Cardiac septum (tissue), 1 donor: ENCODE measurements around the gene CCDC112. TPM values are rescaled to one million over a fixed set of nuclear protein-coding genes. Genes with fewer than 3 reads are reported as not detected.

Source experiments
- DNase-seq: peaks from one replicate; pipeline ENCODE4 v3.0.0-alpha.2; 2020; ENCODE audit warnings: low spot score
- intact Hi-C: fragments of 100-400 bp; cut with DNase I; formaldehyde crosslinking; loops from one replicate; pipeline ENCODE4 v1.14.0; 2022
- total RNA-seq: library from RNA; stranded (reverse); fragmentation: NEBNext Ultra II Directional; extraction: Animal tissue kit (Norgen Biotek cat#: 25700); gene quantifications from one replicate; pipeline ENCODE4 v1.2.1, GENCODE V29; 2021
- donor health status: DM: no; HTN: no; CAD: no.

The CCDC112 gene
- total RNA-seq, 1 donor from 2014 or later = 5.9 TPM

DNA sequence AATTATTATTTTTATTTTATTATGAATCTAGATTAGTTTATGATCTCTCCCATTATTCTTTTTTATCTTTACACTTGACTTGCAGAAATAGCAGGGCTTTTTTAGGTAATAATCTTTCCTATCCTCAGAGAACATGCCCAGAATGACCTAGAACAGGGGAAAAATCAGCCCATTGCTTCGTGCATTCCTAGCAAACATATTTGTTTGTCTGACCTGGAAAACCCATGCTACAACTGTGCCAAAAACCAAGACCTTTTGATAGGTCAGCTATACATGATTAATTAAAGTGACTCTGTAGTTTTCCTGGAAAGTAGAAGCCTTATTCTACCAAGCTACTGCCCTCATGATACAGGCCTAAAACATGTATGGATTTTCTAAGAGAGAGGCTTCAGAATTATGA, 24.1 kb upstream of the CCDC112 start:
- no peak for DNase-seq
- intact Hi-C loops = no loop called here

DNA sequence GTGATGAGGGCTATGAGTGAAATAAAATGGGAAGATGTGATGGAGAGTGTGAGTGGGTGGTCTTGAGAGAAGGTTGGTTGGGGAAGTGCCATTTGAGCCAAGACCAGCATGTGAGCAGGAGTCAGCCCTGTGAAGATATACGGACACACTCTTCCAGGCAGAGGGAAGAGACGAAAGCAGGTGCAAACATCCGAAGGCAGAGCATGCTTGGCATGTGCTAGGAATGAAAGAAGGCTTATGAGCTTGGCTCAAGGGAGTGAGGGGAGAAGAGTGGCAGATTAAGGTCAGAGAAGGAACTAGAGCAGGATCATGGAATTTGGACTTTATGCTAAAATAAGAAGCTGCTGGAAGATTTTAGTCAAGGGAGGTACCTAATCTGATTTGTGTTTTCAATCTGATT, 23.6 kb upstream of the CCDC112 start:
- intact Hi-C loops = no loop called here
- DNase-seq = no peak

DNA sequence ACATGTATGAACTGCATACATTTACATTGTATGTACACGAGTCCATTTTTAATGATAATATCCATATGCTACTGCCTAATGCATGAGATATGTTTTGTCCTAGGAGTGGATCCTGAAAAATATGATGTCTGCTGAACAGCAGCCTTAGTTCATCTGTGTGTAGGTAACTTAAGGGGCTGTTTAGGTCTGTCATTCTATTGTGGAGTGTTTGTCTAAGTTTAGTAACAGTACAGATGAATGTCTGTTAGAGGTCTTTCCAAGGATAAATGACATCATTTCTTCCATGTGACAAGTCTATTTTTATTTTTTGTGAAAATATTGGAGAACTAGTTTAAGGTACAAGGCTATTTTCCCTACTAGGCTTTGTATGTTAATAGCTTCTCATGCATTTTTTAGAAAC, 22.6 kb upstream of the CCDC112 start:
- DNase-seq = no peak
- intact Hi-C loops = no loop called here

DNA sequence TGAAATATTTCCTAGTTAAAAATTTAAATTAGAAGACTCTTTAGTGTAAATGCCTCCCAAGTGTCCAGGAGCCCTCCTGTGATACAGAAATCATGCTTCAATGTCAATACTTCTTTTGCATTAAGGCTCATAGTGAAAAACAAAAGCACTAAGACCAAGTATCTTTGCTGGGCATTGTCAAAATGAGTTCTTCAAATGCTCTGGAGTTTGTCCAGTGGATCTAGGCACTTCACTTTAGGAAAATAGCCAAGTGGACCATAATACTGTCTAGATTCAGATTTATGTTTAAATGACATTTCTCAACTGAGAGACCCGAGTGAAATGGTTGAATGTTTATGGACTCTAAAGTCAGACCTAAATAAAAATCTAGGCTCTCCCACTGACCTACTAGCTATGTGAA, 21.3 kb upstream of the CCDC112 start:
- intact Hi-C loops = no loop called here

DNA sequence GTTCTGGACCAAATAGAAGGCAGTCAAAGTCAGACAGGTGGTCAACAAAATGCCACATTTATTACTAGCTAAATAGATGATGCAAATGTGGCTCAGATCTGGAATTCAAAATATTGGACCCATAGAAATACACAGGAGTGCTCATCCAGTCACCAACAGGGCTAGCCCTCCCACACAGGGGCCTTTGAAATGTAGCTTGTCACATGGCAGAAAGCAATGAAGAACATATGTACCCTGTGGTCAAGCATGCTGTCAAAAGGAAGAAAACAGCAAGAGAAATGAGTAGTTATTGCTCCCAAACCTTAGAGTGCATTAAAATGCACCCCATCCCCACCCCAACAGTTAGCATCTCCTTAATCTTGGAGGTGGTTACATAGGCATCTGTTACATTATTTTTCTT, 20.9 kb upstream of the CCDC112 start:
- intact Hi-C loops = no loop called here
- no peak for DNase-seq

More for the DNA sequence above, 21.3 kb upstream of the CCDC112 start:
- no peak for DNase-seq

DNA sequence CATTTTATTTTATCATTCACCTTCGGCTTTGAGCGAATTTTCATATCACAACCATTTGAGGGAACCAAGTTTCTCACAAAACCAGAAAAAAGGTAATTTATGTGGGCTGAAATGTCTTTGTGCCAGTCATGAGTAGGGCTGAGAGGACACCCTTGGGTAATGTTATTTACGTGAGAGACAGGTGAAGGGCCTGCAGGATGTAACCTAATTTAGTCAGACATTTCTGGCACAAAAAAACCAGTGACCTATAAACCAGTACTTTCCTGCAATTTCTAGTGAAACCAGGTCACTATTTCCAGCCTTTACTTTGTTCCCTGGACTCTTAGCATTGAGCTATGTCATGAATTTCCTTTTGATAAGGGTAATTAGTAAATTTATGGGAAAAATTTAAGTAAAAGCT, 17.2 kb upstream of the CCDC112 start:
- intact Hi-C loops = loop anchor here (5.0 kb wide), 1 partner anchor 64 kb away; no protein-coding TSS in a partner anchor
- no peak for DNase-seq

DNA sequence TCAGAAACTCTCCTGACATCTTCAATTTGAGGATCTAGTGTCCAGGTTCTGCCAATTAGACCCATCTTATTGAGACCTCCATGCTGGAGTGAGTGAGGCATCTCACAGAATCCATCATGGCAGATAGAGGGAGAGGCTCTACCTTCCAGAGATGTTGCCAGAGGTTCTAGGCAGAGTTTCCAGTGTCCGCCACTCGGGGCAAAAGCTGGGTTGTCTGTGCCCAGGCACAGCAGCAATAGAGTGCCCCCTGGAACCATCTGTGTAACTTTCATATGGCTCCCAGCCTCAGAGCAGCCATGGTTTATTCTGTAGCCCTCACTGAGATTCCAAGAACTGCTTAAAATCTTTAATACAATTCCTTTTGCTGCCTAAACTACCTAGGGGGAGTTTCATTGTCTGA, 16.6 kb upstream of the CCDC112 start:
- intact Hi-C loops = loop anchor here (5.0 kb wide), 1 partner anchor 64 kb away; no protein-coding TSS in a partner anchor
- no peak for DNase-seq

DNA sequence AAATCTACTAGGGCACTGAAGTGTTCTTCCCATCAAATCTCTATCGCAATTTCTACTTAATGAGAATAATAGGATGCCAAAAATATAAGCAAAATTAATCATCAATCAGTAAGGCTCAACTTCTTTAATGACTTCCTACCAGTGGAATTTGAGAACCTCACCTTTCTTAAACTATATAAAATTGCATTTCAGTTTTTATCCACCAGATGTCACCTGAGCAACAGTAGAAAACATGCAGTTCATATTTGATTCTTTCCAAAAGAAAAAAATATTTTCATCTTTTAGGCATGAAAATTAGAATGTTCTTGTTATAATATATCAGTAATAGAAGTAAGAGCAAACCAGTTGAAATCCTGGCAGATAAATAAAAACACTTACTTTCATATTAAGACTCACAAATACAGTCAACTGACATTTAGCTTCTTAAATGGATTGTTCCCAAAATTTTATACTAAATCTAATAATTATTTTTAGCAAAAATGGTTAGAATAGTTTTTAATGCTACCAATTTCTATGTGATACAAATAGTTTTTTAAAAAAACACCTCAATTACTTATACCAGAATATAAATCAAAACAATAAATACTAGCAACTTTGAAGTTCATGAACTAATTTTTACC, 13.4 kb upstream of the CCDC112 start:
- intact Hi-C loops = loop anchor here (2.0 to 5.0 kb wide), 2 partner anchors 67 to 279 kb away; no protein-coding TSS in a partner anchor
- no peak for DNase-seq

DNA sequence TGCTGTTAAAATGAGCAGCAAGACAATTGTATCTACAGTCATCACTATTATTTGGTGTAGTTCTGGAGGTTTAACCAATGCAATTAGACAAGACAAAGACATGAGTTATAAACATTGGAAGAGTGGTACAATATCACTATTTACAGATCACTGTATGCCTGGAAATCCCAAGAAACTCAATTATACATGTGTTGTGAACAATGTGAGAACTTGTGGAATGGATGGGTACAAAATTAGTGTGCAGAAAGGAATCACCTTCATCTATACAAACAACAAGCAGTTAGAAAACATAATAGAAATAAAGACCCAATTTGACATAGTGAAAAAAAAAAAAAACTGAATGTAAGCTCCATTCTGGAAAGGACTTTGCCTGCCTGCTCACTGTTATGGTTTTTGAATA, 12.4 kb upstream of the CCDC112 start:
- DNase-seq = no peak
- intact Hi-C loops = loop anchor here (2.0 kb wide), 1 partner anchor 280 kb away; no protein-coding TSS in a partner anchor

DNA sequence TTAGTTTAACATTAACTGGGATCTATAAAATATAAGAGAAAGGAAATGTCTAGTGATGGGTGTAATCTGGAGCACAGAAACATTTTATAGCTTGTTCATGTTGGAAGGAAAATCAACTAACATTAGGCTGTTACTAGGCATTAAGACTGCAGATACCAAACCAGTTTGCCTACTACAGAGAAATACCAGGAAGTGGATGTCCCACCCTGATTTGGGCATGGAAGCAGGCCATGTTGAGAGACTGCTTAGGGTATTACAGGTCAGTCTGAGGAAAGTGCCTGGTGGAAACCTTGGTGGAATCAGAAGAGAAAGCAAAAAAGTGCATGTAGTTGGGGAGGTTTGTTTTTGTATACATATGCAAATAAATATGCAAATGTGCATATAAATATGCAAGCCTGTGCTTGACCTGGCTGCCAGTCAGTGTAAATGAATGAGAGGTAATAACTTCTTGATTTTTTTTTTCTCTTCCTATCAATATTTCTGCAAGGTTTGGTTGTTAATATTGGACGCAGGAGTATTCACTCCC, 9.6 kb upstream of the CCDC112 start:
- no peak for DNase-seq
- intact Hi-C loops = no loop called here

DNA sequence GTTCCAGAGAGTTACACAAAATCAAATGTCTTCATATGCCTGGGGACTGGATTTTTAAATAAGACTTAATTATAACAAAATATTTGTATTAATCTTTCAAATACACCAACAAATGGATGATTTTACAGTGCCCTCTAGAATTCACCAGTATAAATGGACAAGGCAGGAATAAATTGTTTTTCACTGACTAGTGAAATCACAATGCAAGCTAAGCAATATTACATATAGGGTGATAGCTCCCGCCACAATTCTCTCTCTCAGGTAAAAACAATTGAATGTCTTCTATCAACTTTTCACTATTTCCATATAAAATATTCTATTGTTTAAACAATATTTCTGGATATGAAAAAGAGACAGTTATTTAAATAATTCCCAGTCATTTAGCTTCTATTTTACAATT, 8.0 kb upstream of the CCDC112 start:
- DNase-seq = no peak
- intact Hi-C loops = no loop called here

DNA sequence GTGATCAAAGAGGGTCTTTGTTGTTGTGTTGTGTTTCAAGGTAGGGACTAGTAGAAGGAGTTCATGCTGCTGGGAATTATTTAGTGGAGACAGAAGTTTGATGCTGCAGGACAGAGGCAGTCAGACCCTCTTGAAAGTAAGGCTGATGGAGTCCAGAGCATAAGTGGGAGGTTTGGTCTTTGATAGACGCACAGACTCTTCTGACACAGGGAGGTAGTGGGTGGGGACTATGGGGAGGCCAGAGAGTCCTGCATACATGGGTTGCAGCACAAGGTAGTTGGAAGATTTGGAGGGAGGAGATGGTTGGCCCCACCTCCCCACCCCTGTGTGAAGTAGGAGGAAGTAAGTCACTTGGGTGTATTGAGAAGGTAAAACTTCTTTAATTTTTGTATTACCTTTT, 2.4 kb upstream of the CCDC112 start:
- intact Hi-C loops = loop anchor here (5.0 kb wide), 1 partner anchor 543 kb away; the partner anchor contains the start of genes AP3S1 and ATG12
- DNase-seq = no peak

DNA sequence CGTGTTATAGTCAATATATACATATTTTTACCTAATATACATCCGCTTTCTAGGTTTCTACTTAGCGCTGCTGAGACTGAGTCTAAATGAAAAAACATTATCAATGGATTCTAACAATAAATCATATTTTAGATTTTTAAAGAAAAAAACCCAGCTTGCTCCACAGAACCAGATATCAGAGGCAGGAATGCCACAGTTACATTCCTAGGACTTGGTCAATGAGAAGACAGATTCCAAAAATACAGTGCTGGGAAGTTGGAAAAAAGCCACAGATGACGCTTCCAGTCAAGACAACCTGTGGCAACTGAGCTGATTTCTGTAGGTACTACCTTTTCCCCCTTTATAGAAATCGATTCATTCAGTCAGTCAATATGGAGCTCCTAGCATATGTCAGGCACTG, 577 bp upstream of the CCDC112 start:
- intact Hi-C loops = loop anchor here (5.0 kb wide), 1 partner anchor 545 kb away; the partner anchor contains the start of genes AP3S1 and ATG12
- DNase-seq = no peak

DNA sequence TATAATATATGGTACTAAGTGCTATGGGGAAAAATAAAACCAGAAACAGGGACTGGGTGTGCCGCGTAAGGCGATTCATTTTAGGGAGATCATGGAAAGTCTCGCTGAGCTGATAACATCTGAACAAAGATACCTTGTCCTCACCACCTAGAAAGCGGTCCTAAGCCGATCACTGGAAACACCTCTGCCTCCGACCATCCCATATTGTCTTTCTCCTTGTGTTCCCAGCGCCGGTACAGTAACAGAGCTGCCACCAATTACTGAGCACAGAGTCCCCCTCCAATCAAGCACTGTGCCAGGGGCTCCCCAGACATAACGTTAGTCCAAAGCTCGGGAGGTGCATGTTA, 704 bp downstream of the CCDC112 start:
- no peak for DNase-seq
- intact Hi-C loops = loop anchor here (5.0 kb wide), 1 partner anchor 547 kb away; the partner anchor contains the start of genes AP3S1 and ATG12

DNA sequence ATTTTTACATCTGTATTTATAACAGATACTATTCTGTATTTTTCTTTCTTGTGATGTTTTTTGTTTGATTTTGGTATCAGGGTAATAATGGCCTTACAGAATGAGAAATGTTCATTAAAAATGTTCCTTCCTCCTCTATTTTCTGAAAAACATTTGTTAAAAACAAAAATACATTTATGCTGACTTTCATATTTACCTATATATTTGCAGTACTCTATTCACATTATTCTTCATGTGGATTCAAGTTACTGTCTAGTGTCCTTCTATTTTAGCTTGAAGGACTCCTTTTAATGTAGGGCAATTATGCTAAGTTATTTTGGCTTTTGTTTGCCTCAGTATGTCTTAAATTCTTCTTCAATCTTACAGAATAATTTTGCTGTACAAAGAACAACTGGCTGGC, 5.1 kb downstream of the CCDC112 start:
- intact Hi-C loops = no loop called here
- DNase-seq = no peak

DNA sequence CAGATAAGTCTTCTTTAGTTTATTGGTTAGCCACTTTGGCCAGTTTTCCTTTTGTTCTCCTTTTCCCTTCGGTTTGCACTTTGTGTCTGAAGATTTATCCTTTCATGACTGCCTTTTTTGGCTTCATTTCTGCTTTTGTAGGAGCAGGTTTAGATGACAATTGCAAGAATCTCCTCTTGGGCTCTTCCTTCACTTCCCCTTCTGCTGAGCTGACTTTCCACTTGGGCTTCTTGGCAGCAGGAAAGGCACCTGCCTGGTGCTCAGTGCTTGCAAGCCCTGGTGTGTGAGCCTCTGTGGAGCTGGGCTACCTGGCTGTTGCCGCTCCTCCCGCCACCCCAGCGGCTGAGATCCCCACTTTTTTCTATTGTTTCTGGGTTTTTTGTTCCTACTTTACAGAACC, 7.3 kb downstream of the CCDC112 start:
- DNase-seq = no peak
- intact Hi-C loops = no loop called here

DNA sequence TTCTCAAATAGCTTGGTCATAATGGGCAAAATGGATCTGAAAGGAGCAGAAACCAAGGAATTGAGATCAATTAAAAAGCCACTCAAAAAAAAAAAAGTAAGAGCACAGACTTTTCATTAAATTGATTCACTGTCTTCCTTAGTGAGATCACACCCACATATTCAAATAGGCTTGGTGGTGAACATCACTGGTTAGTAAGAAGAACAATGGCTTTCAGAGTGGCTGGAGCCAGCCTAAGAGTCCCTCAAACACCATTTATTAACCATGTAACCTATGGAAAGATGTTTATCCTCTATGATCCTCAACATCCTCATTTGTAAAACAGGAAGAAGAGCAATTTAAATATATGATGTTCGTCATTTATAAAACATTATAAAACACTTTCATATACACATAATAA, 12.4 kb downstream of the CCDC112 start:
- DNase-seq = no peak
- intact Hi-C loops = no loop called here

DNA sequence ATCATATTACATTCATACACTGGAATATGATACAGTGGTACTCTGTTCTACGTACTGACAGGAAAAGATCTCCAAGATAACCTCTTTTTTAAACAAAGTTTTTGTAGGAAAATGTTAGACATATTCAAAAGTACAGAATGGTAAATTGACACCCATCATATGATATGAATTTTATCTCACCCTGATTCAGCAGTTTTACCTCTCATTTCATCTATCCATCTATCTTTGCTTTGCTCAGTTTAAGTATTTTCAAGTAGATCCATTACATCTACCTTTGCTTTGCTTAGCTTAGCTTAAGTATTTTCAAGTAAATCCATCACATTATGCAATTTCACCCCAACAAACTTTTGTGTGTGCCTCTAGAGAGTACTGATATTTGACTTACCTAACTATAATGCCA, 14.3 kb downstream of the CCDC112 start:
- DNase-seq = no peak
- intact Hi-C loops = no loop called here

DNA sequence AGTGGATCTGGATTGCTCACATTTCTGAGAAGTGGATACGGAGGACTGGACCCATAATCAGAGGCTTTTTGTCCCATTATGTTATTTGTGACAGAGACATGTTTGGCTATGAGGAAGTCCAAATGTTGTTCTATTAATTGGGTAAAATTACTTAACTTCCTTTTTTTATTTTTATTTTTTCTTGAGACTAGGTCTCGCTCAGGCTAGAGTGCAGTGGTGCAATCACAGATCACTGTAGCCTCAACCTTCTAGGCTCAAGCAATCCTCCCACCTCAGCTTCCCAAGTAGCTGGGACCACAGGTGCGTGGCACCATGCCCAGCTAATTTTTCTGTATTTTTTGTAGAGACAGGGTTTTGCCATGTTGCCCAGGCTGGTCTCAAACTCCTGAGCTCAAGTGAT, 21.9 kb downstream of the CCDC112 start:
- no peak for DNase-seq
- intact Hi-C loops = no loop called here

DNA sequence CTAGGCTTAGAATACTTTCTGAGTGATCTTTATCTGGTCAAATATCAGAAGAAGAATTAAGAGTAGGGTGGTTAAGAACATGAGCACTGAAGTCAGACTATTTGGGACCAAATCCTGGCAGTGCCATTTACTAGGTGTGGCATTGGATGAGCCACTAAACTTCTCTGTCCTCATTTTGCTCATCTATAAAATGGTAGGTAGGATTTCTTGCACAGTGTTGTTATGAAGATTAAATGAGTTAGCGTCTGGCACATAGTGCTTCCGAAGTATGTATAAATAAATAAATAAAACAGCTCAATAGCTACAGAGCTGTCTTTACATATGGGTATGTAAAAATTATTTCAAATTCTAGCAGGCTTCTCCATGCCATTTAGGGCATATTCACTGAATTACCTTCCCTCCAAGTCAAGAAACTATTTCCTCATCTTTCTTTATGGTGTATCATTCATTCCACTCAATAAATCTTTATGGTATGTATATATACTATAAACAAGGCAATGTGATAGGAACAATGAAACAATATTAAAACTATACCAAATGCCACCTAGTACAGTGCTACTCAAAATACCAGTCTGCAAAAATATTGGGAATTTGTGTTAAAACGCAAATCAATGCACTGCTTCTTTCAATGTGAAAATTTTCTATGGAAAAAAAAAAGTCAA, 24.0 kb downstream of the CCDC112 start:
- intact Hi-C loops = no loop called here
- DNase-seq = no peak
